Hepatocyte (in vitro differentiated cells): ENCODE data around the gene SGPL1.

ENCODE experiments used
- CTCF ChIP-seq: fragments of 200-600 bp; sonication (generic); IDR thresholded peaks from 2 replicates; pipeline ENCODE4 v1.5.1; 2016; ENCODE audit warnings: antibody characterized with exemption, mild to moderate bottlenecking; ENCODE audit not compliant: poor library complexity
- EZH2 ChIP-seq: fragments of 200-600 bp; sonication (generic); IDR thresholded peaks from 2 replicates; pipeline ENCODE4 v1.6.1; 2016; ENCODE audit warnings: antibody characterized with exemption, mild to moderate bottlenecking, borderline replicate concordance
- EZH2phosphoT487 ChIP-seq: fragments of 200-600 bp; sonication (generic); IDR thresholded peaks from one replicate; pipeline ENCODE4 v1.6.1; 2018; ENCODE audit warnings: antibody characterized with exemption, mild to moderate bottlenecking, low read depth, moderate library complexity; ENCODE audit not compliant: unreplicated experiment, severe bottlenecking

- TF ChIP-seq CTCF, result no peak
- TF ChIP-seq EZH2phosphoT487, result no peak
- TF ChIP-seq EZH2, result no peak
Observed at GRCh38 chr10:70908406-70909296, 92.9 kb downstream of the SGPL1 start.
